IPS-18c (cell line): Measurements from ENCODE around the gene TNFRSF17.

Source experiments
- H3K4me3 ChIP-seq: 2 replicates; pipeline ENCODE4 v1.7.0; 2013; ENCODE audit warnings: low read depth, mild to moderate bottlenecking, low read length, moderate library complexity; ENCODE audit not compliant: insufficient read depth
- H3K9me3 ChIP-seq: one replicate; pipeline ENCODE4 v1.6.1; 2013; ENCODE audit warnings: mild to moderate bottlenecking, low read length, moderate library complexity; ENCODE audit not compliant: control insufficient read depth, insufficient read depth

The TNFRSF17 gene

DNA sequence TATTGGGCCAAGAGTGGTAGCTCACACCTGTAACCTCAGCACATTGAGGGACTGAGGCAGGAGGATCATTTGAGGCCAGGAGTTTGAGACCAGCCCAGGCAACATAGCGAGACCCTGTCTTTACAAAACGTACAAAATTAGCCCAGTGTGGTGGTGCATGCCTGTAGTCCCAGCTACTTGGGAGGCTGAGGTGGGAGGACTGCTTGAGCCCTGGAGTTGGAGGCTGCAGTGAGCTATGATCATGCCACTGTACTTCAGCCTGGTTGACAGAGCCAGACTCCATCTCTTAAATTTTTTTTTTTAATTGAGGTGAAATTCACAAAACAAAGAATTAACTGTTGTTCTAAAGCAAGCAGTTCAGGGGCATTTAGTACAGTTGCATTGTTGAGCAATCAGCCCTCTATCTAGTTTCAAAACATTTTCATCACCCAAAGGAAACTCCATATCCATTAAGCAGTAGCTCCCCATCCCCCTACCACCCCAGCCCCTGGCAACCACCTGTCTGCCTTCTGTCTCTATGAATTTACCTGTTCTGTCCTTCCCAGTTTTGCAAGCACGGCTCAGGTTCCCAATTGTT is 27.1 kb downstream of the TNFRSF17 start:
- Histone ChIP-seq H3K9me3 (no peaks in the 10 kb centered on the region), H3K4me3 (no peak overlapping the region)

DNA sequence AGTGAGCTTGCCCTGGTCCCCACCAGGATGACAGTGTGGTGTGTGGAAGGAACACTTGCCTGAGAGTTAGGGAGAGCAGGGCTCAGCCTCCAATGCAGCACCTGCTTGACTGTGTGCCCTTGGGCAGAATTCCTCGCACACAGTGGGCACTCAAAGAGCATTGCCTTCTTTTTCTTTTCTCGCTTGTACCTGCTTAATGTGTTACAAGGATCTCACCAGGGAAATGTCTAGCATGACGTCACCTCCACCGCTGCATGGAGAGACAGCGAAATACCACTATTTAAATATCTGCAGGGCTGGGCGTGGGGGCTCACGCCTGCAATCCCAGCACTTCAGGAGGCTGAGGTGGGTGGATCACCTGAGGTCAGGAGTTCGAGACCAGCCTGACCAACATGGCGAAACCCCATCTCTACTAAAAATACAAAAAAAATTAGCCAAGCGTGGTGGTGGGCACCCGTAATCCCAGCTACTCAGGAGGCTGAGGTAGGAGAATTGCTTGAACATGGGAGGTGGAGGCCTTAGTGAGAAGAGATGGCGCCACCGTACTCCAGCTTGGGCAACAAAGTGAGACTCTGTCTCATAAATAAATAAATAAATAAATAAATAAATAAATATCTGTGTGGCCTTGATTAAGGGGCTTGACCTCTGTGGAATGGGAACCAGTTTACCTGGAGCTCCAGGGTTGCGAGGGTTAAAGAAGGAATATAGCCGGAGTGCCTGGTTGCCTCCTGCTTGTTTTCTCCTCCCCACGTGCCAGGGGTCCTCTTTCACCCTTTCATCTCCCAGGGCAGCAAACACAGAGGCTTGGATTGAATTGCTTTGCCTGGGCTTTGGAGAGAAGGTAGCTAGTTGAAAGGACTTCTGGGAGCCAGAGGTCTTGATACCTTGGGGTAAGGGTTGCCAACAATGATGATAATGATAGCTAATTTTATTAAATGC is 27.8 kb downstream of the TNFRSF17 start:
- H3K9me3 ChIP-seq, result no peaks in the 10 kb centered on the region
- H3K4me3 ChIP-seq, result no peak overlapping the region

DNA sequence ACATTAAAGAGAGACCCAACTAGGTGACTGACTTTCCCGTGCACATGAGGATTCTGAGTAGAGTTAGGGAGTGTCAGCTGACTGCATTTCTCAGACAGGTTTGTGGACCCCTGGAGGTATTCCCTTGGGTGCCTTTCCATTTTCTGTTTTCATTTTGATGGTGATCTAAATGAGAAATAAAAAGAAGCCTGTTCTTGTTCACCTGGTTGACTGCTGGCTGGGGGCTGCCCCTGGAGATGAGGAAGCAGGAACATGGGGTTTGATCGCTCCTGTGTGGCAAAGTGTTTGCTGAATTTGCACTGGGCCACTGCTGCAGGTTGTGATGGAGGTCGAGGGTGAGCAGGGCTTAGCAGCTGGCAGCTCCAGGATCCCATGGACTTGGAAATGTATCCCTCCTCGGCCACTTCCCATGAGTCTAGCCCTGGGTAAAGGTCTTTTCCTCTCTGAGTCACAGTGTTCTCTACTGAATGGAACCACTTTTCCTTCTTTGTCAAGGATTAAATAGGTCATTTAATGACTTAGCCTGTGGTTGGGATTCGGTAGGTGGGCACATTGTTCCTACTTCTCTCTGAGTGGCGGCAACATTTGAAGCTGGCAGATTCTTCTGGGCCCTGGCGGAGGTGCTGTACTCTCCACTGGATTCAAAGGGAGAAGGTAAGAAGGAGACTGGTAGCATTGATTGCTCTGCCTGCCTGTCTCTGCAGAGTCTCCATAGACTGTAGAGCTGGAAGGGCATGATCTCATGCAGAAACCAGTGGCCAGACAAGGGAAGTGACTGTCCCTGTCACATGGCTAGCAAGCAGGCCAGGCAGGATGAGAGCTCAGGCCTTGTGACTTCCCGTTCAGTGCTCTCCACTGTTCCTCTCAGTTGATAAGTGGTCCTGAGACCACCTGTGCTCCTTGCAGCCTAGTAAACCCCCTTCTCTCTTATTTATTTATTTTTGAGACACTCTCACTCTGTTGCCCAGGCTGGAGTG is 29.4 kb downstream of the TNFRSF17 start:
- H3K4me3 ChIP-seq, result no peak overlapping the region

DNA sequence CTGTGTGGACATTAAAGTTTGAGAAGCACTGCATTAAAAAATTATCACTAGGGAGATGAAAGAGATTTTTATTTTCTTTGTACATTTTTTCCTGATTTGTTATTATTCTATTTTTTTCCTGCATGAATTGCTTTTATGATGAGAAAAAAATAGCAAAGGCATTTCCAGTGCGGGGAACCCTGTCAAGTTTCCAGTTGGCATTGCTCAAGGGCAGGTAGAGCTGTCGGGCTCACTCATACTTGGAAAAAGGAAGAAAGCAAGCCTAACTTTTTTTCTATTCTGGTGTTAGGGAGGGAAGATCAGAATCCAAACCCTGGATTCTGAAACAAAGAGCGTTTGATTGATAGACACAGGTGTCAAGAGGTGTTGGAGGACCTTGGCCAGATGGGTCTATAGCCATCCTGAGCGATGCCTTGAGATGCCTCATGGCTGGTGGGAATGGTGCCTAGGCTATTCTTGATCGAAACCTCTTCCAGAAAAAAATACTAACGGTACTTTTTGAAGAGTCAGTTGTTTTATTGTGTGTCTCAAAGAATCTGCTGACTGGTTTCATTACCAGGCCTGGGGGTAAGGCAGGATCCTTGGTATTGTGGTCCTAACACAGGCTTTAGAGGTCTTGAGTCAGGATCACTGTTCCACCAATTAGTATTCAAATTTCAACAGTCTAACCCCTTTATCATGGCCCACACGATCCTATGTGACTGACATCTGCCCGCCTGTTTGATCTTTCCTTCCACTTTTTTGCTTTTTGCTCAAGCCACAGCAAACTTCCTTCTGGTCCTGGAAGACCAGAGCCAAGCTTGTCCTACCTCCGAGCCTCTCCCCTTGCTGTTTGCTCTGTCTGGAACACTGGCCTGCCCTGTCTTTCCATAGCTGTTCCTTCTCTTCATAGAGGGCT is 31.7 kb downstream of the TNFRSF17 start:
- no peaks in the 10 kb centered on the region for H3K9me3 ChIP-seq
- H3K4me3 ChIP-seq, result no peak overlapping the region

More for the DNA sequence above, 29.4 kb downstream of the TNFRSF17 start:
- no peaks in the 10 kb centered on the region for H3K9me3 ChIP-seq

DNA sequence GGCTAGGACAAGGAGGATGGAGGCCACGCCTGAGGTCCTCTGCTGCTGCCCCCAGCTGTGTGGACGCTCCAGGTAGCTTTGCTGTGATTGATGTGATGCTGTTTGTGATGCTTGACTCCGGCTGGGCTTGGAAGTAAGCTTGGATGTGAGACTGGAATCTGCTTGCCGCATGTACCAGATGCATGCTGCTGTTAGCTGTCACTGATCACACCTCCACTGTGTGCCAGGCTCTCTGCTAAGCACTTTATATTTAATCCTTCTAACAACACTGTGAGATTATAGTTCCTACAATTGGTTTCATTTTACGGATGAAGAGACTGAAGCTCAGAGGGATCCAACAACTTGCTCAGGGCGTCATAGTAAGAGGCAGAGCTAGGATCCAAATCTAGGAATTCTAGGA is 35.0 kb downstream of the TNFRSF17 start:
- Histone ChIP-seq H3K4me3 (no peak overlapping the region), H3K9me3 (no peaks in the 10 kb centered on the region)

DNA sequence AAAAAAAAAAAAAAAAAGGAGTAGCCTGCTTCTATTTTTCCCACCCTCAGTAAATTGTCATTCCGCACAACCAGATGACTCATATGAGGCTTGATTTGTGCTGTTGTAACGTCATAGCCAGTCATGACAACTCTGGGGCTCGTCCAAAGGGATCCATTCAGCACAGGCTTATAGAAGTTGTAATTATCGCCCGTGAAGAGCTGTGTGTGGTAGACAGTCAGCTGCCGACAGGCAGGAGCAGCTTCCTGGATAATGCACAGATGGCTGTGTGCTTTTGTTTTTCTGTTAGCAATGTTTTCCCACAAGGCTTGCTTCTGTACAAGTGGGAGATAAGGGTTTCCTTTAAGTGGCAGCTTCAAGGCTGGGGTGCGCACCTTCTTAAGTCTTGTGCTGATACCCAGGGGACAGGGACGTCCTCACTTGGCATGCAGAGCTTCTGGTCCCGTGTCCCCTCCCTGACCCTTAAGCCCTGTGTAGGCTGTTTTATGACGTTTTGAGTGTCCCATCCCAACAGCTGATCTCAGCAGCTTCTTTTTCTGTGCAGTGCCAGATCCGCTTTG is 37.5 kb downstream of the TNFRSF17 start:
- H3K9me3 ChIP-seq, result no peaks in the 10 kb centered on the region
- H3K4me3 ChIP-seq, result no peak overlapping the region

DNA sequence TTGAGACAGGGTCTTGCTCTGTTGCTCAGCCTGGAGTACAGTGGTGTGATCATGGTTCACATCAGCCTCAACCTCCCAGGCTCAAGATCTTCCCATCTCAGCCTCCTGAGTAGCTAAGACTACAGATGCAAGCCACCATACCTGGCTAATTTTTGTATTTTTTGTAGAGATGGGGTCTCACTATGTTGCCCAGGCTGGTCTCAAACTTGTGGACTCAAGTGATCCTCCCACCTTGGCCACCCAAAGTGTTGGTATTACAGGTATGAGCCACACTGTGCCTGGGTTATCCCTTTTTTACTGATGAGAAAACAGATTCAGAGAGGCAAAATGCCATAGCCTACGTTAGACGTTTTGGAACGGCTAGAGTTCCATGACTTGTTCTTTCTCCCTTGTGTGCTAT is 41.6 kb downstream of the TNFRSF17 start:
- Histone ChIP-seq H3K4me3 (no peak overlapping the region), H3K9me3 (no peaks in the 10 kb centered on the region)

DNA sequence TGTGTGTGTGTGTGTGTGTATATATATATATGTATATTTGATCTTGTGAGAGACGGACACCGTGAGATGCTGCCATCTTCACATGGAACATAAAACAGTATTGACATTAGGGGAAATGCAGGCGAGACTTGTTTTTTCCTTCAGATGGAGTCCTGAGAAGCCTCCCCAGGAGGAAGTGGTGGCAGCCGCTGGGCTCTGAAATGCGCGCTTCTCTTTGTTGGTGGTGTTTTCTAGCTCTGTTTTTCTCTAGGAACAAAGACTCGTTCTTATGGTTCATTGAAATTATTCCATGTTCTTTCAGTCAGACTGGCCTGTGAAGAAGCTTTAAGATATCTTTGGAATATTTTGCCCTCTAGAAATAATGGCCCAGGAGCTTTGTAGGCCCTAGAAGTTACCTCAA is 44.5 kb downstream of the TNFRSF17 start:
- H3K9me3 ChIP-seq, result no peaks in the 10 kb centered on the region
- H3K4me3 ChIP-seq, result no peak overlapping the region

DNA sequence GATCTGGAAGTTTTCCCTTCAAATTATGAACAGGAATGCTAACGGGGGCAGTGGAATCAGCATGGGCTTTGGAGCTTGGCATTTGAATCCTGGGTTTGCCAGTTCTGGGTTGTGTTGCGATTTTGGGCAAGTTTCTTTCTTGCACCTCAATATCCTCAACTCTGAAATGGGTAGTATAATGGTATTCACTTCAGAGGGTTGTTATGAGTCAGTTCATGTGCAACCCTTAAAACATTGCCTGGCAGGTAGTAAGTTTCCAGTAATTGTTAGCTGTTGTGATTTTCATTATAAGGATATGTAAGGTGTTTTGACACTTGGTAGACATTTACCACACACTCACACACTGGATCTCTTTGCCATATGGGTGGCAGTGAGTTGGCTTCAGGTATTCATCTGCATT is 44.9 kb downstream of the TNFRSF17 start:
- H3K4me3 ChIP-seq, result no peak overlapping the region
- no peaks in the 10 kb centered on the region for H3K9me3 ChIP-seq

DNA sequence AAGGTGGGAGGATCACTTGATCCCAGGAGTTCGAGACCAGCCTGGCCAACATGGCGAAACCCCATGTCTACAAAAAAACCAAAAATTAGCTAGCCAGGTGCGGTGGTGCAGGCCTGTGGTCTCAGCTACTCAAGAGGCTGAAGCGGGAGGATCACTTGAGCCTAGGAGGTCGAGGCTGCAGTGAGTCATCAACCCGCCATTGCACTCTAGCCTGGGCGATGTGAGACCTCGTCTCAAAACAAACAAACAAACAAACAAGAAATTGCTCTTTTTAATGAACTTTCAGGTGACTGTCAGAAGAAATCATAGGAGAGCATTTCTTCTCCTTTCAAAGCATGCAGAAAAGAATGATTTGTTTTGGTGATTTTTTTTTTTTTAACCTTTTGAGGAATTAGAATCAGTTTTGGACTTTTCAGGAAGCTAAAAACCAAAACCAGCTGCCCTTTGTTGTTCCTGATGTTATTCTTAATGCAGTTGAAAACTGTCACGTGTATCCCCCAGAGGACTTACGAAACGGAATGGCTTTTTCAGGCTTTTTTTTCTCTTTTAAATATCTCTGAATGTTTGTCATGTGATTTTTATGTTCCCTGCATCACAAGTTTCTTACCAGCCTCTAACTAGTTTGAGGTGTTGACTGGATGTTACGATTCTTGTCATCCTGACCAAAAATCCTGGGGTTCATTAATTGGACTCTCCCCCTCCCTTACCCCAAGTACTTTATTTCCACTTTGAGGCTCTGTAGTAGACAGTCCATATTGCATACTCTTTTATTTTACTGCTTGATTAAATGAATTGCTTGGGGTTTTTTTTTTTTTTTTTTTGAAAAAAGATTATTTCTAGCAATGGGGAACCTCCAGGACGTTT is 45.6 kb downstream of the TNFRSF17 start:
- Histone ChIP-seq H3K4me3 (no peak overlapping the region), H3K9me3 (no peaks in the 10 kb centered on the region)

DNA sequence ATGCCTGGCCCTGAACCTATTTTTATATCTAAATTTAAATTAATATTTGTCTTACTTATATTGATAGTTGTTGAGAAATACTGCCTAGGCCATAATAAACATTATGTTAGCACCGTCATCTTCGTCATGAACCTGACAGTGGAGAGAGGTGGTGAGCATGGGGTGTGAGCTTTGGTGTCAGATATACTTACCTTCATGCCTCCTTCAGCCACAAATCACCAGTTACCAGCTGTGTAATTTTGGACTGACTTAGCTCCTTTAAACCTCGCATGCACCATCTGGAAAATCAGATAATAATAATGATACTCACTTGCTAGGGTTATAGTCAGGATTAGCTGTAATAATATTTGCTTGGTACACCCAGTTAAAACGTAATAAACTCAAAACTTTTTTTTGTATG is 46.6 kb downstream of the TNFRSF17 start:
- Histone ChIP-seq H3K9me3 (no peaks in the 10 kb centered on the region), H3K4me3 (no peak overlapping the region)

DNA sequence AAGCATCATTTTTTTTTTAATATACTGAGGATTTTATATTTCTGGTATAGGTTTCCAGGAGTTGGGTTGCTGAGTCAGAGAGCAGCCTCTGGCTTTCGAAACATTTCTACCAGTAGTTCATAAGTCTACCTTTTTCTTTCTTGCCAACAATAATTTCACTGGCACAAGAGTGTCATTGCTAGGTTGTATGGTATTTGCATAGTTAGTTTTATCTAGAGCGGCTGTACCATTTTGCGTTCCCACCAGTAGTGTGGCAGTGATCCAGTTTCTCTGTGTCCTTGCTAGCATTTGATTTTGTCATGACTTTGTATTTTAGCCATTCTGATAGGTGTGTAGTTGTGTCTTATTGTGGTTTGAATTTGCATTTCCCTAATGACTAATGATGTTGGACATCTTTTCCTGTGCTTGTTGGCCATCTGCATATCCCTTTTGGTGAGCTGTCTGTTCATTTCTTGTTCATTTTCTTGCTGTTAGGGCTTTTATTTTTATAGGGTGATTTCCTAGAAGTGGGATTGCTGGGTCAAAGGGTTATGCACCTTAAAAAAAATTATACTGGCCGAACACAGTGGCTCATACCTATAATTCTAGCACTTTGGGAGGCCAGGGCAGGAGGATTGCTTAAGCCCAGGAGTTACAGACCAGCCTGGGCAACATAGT is 51.4 kb downstream of the TNFRSF17 start:
- Histone ChIP-seq H3K4me3 (no peak overlapping the region), H3K9me3 (no peaks in the 10 kb centered on the region)

DNA sequence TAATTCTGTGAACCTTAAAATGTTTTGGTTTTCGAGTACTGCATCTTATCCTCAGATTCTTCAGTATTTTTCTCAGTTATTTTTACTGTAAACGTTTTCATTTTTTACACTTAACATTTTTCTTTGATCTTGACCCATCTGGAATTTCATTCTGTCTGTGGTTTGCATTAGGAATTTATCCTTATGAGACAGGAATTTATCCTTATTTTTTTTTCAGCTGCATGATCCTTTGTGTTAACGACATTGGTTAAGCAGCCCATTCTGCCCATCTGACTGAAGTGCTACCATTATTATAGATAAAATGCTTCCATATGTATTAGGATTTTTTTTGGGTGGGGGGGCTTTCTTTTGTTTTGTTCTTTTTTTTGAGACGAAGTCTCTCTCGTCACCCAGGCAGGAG is 52.5 kb downstream of the TNFRSF17 start:
- Histone ChIP-seq H3K9me3 (no peaks in the 10 kb centered on the region), H3K4me3 (no peak overlapping the region)
